ENCODE measurements around the gene PAEP. TPM values are rescaled to one million over a fixed set of nuclear protein-coding genes. Genes with fewer than 3 reads are reported as not detected.

Gene PAEP
- total RNA-seq, 1 donor from 2014 or later, result not detected

GRCh38 chr9:135609366-135609955 is 47.9 kb downstream of the PAEP start:
- ATAC-seq, result no peak
- intact Hi-C loops (cut with micrococcal nuclease), result no loop called here
- no peak for DNase-seq

- DNase-seq, result no peak
- intact Hi-C loops (cut with micrococcal nuclease), result no loop called here
- no peak for ATAC-seq
These were observed 49.0 kb downstream of the PAEP start for GRCh38 chr9:135610290-135611141.

- intact Hi-C loops (cut with micrococcal nuclease), result no loop called here
- DNase-seq, result no peak
- ATAC-seq, result no peak
These were observed 49.8 kb downstream of the PAEP start for GRCh38 chr9:135611142-135611874.

GRCh38 chr9:135611875-135612209 is 50.3 kb downstream of the PAEP start:
- no peak for DNase-seq
- no peak for ATAC-seq
- intact Hi-C loops (cut with micrococcal nuclease), result no loop called here

- intact Hi-C loops (cut with micrococcal nuclease), result no loop called here
- DNase-seq (no peak), ATAC-seq (no peak)
These were observed 50.9 kb downstream of the PAEP start for GRCh38 chr9:135612437-135612836.

- DNase-seq, result no peak
- intact Hi-C loops (cut with micrococcal nuclease), result no loop called here
- no peak for ATAC-seq
These were observed 51.7 kb downstream of the PAEP start for GRCh38 chr9:135612981-135613910.

- DNase-seq (no peak), ATAC-seq (no peak)
- intact Hi-C loops (cut with micrococcal nuclease), result no loop called here
These were observed 52.6 kb downstream of the PAEP start for GRCh38 chr9:135613946-135614805.

GRCh38 chr9:135614821-135615665 is 53.5 kb downstream of the PAEP start:
- no peak for ATAC-seq
- intact Hi-C loops (cut with micrococcal nuclease), result no loop called here
- no peak for DNase-seq

GRCh38 chr9:135615666-135616618 is 54.4 kb downstream of the PAEP start:
- intact Hi-C loops (cut with micrococcal nuclease), result no loop called here
- ATAC-seq (no peak), DNase-seq (no peak)

Other genes starting within 250 kb of the PAEP start
- gene PPP1R26, start 82.0 kb upstream of the PAEP start, total RNA-seq, result 23.3 TPM
- 49.8 TPM for gene MRPS2, start 61.1 kb upstream of the PAEP start, total RNA-seq
- gene LCN1, start 40.3 kb upstream of the PAEP start, total RNA-seq, result not detected
- gene OBP2A, start 15.6 kb upstream of the PAEP start, total RNA-seq, result not detected
- not detected for gene GLT6D1, start 77.8 kb downstream of the PAEP start, total RNA-seq
- not detected for gene LCN9, start 101.6 kb downstream of the PAEP start, total RNA-seq
- not detected for gene SOHLH1, start 137.7 kb downstream of the PAEP start, total RNA-seq
- 3.1 TPM for gene KCNT1, start 140.4 kb downstream of the PAEP start, total RNA-seq